ENCODE results near the gene ACTR3C.

Gene ACTR3C

DNA sequence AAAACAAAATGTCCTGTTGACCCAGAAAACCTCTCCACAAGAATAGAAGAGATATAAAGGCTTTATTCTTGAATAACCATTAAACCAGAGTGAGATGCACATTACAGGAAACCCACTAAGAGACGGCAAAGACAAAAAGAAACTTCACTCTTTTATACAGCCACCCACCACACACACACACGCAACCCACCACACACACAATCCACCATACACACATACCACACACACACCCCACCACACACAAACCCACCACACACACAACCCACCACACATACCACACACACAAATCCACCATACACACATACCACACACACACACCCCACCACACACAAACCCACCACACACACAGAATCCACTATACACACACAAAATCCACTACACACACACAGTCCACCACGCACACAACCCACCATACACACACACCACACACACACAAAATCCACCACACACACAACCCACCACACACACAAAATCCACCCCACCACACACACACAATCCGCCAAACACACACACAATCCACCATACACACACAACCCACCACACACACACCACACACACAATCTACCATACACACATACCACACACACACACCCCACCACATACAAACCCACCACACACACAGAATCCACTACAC is 35.8 kb upstream of the ACTR3C start:
- no peak for DNase-seq (ENCODE audit: low read depth)

DNA sequence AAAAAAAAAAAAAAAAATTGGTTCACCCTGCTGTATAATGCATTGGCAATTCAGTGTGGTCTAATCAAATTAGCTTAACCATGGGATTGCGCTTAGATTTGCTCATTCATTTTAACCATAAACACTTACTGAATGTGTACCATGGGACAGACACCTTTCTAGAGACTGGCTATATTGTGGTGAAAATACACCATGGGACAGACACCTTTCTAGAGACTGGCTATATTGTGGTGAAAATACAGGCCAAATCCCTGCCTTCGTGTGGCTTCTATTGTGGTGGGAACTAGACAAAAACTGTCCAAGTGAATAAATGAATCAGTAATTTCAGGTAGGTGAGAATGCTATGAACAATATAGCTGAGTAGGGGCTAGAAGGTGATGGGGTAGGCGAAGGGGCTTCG is 35.1 kb upstream of the ACTR3C start:
- DNase-seq (ENCODE audit: low read depth): no peak

GRCh38 chr7:150357771-150358427 is 34.6 kb upstream of the ACTR3C start:
- no peak for DNase-seq (ENCODE audit: low read depth)

DNA sequence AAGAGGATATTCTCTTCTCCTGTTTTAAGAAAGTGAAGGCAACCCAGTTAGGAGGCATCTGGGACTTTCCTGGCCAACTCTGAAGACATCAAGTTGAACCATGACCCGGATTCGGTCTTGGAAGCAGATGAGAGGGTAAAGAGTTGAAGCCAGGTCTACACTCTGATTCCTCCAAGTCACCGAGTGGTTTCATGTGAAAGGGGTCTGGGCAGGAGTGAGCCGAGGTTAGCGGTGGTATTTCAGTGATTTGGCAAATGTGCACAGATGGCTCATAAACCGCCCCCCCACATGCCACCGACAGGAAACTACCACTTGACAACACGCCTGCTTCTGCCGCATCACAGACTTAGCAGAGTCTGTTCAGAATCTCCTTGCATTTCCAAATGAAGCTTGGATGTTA is 33.9 kb upstream of the ACTR3C start:
- DNase-seq (ENCODE audit: low read depth): no peak

GRCh38 chr7:150356265-150356897 is 33.0 kb upstream of the ACTR3C start:
- no peak for DNase-seq (ENCODE audit: low read depth)

DNA sequence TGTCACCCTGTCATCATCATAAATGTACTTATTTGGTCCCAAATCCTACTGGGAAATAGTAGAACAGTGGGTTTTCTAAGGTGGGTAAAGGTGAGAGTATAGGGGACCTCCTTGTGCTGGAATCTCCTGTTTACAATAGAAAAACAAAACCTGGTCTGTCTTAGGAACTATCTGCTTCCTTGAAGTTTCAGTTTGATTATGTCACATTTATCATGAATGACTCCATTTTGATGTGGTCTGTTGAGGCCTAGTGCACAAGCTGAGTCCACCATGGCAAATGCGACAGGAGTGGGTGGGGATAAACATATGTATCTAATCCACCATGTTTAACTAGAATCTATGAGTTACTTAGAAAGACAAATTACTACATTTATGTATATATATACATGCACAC is 32.3 kb upstream of the ACTR3C start:
- DNase-seq (ENCODE audit: low read depth): no peak

GRCh38 chr7:150351587-150352194 is 28.3 kb upstream of the ACTR3C start:
- peak; percentile 49 for DNase-seq (ENCODE audit: low read depth)

DNA sequence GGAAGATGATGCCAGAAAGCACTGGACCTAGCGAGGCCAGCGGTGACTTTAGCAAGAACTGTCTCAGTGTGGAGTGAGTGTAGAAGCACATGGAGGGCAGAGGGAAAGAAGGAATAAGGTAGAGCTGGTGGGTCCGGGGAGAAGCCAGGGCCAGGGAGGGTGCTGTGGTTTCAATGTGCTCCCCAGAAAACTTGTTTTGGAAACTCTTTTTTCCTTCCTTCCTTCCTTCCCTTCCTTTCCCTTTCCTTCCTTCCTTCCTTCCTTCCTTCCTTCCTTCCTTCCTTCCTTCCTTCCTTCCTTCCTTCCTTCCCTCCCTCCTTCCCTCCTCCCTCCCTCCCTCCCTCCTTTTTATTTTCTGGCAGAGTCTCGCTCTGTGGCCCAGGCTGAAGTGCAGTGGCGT is 23.6 kb upstream of the ACTR3C start:
- no peak for DNase-seq (ENCODE audit: low read depth)

DNA sequence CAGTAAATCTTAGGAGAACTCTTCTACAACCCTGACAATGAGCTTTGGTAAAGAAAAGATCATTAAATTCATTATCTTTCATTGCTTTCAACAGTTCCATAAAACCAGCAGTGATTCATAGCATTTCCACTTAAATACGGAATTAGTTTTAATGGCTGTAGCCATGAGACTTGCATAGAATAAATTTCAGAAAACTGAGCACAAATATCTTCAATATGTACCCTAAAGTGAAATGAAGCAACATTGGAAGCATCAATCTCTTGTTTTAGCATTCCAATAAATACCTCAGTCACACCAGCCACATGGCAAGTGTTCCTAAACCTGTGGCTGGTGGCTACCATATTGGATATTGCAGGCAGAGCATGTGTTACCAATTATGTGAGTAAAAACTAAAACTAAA is 21.7 kb upstream of the ACTR3C start:
- DNase-seq (ENCODE audit: low read depth): no peak

- no peak for DNase-seq (ENCODE audit: low read depth)
These were observed 21.0 kb upstream of the ACTR3C start for GRCh38 chr7:150344299-150344698.

GRCh38 chr7:150343225-150343624 is 19.9 kb upstream of the ACTR3C start:
- no peak for DNase-seq (ENCODE audit: low read depth)

- DNase-seq (ENCODE audit: low read depth): no peak
These were observed 18.7 kb upstream of the ACTR3C start for GRCh38 chr7:150342121-150342408.

DNA sequence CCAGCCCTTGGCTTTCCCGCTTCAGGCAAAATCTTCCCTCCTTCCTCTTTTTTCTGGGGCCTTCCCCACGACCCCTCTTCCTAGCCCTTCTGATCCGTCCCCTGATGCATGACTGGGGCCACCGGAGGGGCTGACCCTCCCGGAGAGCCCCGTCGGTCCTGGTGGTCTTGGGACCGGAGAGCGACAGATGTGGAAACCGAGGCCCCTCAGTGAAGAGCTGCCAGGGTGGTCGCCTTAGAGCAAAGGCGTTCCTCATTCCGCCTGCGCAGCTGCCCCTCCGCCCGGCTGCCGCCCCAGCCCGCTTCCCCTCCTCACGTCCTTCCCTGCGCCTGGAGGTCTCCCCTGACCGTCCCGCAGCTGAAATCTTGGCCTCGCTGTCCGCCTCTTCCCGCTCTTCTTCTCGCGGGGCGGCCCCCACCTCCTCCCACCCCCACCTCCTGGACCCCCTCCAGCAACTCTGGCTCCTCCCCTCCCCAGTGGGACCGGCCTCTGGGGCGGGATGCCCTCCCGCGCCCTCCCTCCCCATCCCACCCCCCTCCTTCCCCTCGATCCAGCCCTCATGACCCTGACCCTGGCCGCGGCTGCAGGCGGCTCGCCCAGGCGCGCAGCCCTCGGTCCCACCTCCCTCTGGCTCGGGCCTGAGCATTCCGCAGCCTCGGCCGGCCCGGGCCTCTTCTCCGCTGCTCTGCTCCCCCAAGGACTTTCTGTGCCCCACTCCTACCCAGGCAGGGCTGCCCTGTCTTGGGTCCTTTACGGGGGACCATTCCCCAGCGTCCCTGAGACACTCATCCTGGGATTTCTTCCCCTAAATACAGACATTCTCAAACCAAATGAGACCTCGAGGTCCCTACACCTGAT is 18.1 kb upstream of the ACTR3C start, which contains the start of gene RARRES2:
RARRES2 (minus strand) TSS at position 367 of the 858 bp plus-strand sequence. CDS start 1,020 bp downstream, outside the sequence.
- no peak for DNase-seq (ENCODE audit: low read depth)

GRCh38 chr7:150340875-150341262 is 17.5 kb upstream of the ACTR3C start:
- no peak for DNase-seq (ENCODE audit: low read depth)

DNA sequence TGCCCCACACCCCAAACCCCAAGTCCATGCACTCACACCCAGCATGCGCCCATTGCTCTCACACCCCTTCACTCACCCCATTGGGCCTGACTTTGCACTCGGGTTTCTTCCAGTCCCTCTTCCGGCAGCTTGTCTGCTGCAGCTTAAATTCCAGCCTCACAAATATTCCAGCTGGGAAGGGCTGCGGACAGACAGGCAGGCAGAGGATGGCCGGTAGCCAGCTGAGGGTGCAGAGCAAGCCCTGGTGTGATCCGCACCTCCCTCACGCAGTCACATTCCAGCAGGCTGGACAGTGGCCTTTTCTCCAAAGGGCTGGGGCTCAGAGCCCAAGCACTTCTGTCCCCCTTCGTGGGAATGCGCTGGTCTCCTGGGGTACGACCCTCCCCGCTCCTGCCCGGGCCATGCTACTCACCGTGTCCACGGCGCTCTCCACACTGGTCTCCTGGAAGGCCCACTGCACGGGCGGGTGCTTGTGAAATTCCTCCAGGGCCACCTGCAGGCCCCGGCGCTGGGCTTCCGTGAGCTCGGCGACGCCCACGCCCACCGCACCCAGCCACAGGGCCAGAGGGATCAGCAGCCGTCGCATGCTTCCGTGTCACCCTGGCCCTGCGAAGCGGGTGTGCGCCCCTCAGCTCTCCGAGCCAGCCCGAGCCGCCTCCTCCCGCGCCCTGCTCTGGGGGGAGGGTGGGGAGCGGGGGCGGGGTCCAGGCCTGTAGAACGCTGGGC is 16.8 kb upstream of the ACTR3C start:
- peak; percentile 12 for DNase-seq (ENCODE audit: low read depth)

DNA sequence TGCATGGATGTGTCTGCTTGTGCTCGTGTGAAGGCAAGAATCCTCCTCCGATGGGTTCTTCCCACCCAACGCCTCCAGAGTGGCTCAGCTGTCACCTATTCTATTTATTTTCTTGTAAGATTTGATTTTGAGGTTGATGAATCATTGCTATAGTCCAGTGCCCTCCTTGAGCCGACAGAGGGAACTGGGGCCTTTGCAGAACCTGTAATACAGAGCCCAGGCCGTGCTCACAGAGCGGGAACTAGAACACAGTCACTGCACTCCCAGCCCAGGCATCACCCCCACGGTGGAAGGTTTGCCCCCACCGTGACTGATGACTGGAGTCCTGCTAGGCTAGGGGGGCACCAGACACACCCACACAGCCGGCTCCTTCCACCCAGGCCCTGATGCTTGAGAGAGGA is 16.1 kb upstream of the ACTR3C start:
- DNase-seq (ENCODE audit: low read depth): no peak

- no peak for DNase-seq (ENCODE audit: low read depth)
These were observed 15.0 kb upstream of the ACTR3C start for GRCh38 chr7:150338166-150338829.

DNA sequence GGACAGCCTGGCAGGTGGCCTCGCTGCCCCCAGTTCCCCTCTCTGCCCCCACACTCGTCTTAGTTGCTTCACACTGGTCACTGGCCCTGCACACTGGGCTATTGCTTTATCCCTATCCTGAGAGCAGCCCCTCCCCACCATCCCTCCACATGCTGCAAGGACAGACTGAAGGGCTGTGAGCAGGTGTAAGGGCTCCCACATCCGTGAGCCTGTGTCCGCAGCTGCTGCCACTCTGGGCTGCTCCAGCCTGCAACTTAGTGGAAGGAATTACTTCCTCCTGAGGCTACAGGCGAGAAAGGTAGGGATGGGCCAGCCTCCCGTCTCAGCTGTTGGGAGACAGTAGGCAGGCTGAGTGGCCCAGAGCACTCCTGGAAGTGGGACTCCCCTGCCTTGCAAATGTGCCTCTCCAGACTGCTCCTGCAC is 14.3 kb upstream of the ACTR3C start:
- DNase-seq (ENCODE audit: low read depth): no peak

DNA sequence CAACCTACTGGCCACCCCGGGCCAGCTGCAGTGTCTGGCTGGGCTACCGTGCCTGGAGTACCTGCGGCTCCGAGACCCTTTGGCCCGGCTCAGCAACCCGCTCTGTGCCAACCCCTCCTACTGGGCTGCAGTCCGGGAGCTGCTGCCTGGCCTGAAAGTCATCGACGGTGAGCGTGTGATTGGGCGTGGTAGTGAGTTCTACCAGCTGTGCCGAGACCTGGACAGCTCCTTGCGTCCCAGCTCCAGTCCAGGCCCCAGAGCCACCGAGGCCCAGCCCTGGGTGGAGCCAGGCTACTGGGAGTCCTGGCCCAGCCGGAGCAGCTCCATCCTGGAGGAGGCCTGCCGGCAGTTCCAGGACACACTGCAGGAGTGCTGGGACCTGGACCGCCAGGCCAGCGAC is 13.8 kb upstream of the ACTR3C start:
- no peak for DNase-seq (ENCODE audit: low read depth)

GRCh38 chr7:150336746-150337145 is 13.4 kb upstream of the ACTR3C start:
- no peak for DNase-seq (ENCODE audit: low read depth)

- no peak for DNase-seq (ENCODE audit: low read depth)
These were observed 12.4 kb upstream of the ACTR3C start for GRCh38 chr7:150335774-150336112.
